HG02938 (cell line): ENCODE results near the gene SLC22A13.
"Not testable (repeated sequence)": the region's sequence is repeated elsewhere in the genome, so short reads cannot be mapped to it uniquely, and the experiment has no call there.

ENCODE experiments used
- ATAC-seq: cut with Tn5 transposase; IDR thresholded peaks from one replicate; pipeline ENCODE4 v1.9.1; 2021; ENCODE audit warnings: mild to moderate bottlenecking, moderate library complexity; ENCODE audit not compliant: unreplicated experiment

The SLC22A13 gene, protein sequence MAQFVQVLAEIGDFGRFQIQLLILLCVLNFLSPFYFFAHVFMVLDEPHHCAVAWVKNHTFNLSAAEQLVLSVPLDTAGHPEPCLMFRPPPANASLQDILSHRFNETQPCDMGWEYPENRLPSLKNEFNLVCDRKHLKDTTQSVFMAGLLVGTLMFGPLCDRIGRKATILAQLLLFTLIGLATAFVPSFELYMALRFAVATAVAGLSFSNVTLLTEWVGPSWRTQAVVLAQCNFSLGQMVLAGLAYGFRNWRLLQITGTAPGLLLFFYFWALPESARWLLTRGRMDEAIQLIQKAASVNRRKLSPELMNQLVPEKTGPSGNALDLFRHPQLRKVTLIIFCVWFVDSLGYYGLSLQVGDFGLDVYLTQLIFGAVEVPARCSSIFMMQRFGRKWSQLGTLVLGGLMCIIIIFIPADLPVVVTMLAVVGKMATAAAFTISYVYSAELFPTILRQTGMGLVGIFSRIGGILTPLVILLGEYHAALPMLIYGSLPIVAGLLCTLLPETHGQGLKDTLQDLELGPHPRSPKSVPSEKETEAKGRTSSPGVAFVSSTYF

DNA sequence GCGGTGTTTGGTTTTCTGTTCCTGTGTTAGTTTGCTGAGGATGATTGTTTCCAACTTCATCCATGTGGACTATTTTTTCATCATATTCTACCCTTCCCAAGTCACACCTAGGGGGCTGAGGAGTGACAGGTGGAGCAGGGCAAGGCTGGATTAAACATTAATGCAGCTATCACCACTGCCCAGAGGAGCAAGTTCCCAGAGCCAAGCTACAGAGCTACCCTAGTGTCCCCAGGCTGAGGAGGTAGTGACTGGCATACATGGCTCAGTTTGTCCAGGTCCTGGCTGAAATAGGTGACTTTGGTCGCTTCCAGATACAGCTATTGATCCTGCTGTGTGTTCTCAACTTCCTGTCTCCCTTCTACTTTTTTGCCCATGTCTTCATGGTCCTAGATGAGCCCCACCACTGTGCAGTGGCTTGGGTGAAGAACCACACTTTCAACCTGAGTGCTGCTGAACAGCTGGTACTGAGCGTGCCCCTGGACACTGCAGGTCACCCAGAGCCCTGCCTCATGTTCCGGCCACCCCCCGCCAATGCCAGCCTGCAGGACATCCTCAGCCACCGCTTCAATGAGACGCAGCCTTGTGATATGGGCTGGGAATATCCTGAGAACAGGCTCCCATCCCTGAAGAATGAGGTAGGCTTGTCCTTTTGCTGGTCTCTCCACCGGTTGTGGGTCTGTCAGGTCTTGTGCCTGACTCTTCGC lies at the start of gene SLC22A13:
Gene SLC22A13, plus strand, starts transcription at position 209 of the 704 bp plus-strand sequence. Its CDS starts 49 bp downstream, at position 258.
- ATAC-seq = no peak

DNA sequence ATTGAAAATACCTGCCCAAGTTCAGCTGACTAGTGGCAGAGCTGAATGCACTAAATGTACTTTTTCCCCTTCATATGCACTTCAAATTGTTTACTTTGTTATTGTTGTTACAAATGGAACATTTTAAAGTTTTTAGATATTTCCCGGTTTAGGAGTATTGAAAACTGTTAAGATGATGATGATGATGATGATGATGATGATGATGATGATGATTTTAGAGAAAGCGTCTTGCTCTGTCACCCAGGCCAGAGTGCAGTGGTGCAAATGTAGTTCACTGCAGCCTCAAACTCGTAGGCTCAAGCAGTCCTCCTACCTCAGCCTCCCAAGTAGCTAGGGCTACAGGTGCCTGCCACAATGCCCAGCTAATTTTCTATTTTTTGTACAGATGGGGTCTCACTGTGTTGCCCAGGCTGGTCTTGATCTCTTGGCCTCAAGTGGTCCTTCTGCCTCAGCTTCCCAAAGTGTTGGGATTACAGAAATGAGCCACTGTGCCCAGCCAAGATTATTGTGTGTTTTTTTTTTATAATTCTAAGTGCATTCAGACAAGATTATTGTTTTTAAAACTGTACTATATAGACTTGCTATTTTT lies 45.9 kb upstream of the SLC22A13 start:
- no peak for ATAC-seq

DNA sequence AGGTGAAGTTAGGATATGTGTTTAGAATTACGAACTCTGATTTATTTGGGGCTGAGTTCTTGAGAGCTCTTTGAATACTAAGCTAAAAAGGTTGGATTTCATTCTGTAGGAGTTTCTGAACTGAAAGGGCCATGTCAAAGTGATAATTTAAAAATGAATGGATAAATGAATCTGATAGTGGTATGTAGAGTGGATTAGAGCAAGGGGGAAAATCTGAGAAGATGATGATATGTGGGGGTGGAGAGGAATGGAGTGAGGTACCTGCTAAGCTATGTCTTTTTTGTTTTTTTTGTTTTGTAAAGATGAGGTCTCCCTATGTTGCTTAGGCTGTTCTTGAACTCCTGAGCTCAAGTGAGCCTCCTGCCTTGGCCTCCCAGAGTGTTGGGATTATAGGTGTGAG lies 44.6 kb upstream of the SLC22A13 start:
- no peak for ATAC-seq

DNA sequence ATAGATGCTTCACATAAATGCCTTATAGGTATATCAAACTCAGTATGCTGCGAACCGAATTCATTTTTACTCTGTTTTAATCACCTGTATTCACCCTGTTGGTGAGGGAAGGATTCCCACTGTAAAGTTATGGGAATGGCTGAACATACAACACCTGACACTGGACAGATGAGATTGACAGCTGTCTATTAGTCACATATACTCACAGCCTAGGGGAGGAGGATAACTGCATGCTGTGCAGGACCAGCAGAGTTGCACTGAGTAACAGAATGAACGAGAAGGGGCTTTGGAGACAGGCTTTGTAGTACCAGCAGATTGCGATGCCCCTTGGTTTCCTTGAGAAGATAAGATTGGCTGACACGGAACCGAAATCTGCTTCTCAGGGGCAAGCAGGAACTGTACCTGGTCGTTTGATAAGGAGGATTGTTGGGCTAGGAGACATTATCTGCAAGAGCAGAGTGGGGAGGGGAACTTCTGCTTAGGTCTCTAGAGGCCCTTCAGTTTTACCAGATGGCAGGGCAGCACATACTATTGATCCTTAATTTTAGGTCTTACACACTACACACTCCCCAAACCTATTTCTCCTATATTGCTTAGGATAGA lies 43.5 kb upstream of the SLC22A13 start:
- no peak for ATAC-seq

DNA sequence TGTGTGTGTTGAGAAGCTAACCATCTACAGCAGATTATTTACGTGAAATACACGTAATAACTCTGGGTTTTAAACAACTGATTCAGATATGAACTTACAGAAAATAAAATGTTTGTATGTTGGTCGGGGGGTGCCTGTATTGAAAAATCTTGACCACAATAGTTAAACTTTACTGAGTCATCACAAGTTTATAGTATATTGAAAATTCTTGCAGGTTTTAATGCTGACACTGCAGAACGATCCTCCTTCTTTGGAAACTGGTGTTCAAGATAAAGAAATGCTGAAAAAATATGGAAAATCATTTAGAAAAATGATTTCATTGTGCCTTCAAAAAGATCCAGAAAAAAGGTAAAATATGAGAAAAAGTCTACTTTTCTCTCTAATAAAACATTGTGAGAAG lies 41.3 kb upstream of the SLC22A13 start:
- ATAC-seq = no peak

DNA sequence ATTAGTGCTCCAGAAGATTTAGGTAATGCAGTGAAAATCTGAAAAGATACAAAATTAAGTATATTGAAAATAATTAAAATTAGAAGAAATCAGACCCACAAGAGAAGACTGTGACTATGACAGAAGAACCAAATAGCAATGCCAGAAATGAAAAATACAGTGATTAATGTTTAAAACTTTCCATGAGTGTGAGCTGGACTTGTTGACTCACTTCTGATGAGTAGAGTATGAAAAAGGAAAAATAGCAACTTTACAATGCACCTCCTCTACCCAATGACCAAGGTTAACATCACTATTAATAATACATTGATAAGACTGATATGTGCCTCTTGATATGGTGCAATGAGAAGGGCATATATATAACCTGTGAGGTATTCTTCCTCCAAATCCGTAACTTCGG lies 39.3 kb upstream of the SLC22A13 start:
- ATAC-seq = no peak

DNA sequence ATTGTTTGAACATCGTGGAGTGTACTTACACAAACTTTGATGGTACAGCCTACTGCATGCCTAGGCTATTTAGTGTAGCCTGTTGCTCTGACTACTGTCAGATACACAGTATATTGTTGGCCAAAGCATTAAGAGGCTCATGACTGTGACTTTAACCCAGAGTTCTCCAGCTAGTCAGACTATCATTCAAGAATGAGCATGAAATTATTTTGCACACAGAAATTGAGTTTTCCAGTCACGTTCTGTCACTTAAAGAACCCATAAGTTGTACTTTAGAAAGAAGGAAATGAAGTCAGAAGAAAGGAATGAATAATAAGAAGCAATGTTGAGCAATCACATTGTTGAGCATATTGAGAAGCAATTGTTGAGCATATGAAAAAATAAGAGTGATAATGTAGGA lies 37.6 kb upstream of the SLC22A13 start:
- no peak for ATAC-seq

DNA sequence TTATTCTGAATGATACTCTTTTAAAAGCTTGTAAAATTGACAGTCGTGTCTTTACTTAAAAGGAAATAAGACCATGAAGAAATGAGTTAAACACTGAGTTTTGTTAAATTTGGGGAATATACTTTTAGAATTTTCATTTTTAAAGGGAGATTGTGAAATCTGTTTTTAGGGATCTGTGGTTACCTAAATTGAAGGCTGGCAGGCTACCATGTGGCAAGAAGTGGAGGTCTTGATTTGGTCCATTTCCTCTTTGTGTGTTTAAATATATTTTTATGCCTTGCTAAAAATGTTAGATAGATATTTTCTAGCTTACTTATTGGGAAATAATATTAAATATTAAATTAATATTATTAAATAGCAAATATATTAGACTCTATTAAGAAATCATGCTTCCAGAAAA lies 36.6 kb upstream of the SLC22A13 start:
- no peak for ATAC-seq

DNA sequence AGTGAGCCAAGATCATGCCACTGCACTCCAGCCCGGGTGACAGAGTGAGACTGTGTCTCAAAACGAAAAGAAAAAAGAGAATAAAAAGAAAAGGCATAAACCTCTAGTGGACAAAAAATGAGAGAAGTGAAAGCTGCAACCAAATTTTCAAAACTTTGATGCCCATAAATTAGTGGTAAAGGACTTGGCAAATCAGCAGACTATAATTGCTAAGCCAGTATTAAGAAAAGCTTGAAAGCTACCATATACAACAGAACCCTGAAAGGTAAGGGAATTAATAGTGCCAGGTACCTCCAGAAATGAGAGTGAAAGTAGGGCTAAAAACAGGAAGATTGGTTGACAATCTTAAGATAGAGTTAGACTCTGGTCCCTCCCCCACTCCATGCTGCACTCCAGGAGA lies 32.9 kb upstream of the SLC22A13 start:
- ATAC-seq = no peak

DNA sequence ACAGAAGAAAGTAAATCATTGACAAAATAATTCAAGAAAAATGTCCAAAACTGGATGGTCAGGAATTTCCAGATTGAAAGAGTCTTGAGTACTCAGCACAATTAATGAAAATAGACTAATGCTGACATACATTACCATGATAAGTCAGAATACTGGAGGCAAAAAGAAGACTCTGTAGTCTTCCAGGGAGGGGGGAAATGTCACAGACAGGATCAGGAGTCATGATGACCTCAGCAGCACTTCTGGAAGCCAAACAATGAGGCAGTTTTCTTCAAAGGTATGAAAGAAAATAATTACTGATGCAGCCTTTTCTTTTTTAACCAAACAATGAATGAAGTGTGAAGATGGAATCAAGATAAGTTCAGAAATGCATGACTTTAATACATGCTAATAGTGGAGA lies 30.1 kb upstream of the SLC22A13 start:
- ATAC-seq = no peak

DNA sequence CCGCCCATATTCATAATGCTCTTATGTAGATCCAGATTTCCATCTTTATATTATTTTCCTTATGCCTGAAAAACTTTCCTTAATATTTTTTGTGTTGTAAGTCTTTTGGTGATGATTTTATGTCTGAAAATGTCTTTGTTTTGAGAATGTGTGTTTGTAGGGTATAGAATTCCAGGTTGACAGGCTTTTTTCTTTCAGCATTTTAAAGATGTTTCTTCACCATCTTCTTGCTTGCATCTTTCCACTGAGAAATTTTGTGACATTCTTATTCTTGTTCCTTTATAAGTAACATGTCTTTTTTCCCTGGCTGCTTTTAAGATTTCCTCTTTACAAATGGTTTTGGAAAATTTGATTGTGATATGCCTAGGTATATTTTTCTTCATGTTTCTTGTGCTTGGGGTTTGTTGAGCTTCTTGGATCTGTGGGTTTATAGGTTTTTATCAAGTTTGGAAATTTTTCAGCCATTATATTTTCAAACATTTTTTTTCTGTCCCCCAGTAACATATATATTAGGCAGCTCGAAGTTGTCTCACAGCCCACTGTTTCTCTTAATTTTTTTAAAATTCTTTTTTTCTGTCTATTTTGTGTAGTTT lies 27.1 kb upstream of the SLC22A13 start:
- no peak for ATAC-seq

DNA sequence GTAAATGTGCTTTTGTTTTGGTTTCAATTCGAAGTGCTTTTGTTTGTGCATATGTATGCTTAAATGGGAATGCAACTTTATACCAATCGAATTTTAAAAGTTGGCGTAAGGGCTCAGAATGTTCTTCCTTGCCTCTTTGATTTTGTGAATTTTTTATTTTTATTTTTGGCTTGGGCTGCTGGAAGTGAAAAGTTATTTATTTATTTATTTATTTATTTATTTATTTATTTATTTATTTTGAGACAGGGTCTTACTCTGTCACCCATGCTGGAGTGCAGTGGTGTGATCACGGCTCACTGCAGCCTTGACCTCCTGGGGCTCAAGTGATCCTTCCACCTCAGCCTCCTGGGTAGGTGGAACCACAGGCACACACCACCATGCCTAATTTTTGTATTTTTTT lies 22.8 kb upstream of the SLC22A13 start:
- not testable (repeated sequence) for ATAC-seq

DNA sequence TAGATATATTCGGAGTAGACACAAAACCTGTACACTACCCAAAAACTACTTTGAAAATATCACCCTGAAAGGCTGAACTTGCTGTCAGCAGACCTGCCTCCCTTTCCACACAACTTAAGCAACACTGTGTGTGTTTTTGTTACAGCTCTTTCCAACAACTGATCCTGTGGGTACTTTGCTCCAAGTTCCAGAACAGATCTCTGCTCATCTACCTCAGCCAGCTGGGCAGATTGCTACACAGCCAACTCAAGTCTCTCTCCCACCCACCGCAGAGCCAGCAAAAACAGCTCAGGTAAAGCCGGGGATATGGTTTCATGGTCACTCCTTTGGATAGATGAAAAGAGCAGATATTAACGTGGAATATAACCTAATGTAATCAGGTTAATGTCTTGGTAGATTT lies 19.7 kb upstream of the SLC22A13 start:
- ATAC-seq = no peak

DNA sequence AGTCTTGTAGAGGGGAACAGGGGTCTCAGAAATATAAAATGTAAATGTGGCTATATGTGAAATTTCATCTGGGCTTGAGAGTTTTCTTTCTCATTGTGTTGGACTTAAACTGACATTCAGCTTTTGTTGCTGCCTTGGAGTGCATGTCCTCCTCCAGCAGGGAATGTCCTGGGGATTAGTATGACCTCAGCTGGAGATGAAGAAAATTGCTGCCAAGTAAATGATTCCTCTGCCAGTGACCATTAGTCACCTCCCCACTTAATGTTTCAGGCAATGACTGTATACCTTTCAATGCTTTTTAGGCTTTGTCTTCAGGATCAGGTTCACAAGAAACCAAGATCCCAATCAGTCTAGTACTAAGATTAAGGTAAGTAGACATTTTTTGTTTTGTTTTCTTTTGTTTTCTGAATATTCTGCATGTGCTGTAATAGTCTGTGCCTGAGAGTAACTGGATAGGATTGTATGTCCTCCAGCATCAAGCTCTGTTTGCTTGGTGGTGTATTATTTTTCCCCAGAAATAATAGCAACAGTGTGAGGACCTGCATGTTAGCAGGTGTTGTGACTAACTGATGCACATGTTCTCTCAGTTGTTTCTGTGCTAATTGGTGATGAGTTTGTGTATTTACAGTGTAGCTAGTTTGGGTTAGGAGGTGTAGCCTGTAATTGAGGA lies 18.1 kb upstream of the SLC22A13 start:
- no peak for ATAC-seq

DNA sequence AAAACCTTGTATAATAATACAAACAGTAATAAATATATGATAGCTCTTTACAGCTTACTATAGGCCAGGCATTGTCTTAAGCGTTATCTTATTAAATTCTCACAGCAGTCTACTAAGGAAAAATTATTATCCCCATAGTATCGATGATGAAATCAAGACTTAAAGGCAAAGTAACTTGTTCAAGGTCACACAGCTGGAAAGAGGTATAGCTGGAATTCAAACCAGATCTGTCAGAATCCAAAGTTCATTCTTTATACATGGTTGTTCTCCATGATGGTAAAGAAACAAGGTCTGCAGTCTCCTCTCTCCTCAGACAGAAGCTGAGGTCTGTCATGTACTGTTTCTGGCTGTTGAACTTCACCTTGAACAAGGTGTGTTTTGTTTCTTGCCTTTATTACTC lies 15.4 kb upstream of the SLC22A13 start:
- no peak for ATAC-seq

DNA sequence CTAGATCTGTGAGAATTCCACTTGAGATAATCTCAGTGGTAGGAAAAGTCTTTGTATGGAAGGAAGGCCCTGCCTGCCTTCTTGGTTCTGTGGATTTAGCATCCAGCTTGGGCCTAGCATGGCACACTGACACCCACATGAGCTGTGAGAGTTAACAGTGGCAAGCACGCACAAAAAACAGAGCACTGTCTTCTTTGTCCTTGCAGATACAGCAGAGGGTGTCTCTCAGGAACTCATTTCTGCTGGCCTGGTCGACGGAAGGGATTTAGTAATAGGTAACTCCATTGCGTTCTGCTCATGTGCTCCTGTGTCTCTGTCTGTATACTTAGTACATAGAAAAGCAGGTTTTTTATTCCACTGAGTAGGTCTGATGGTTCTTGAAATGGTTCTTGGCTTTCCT lies 14.4 kb upstream of the SLC22A13 start:
- ATAC-seq = no peak

DNA sequence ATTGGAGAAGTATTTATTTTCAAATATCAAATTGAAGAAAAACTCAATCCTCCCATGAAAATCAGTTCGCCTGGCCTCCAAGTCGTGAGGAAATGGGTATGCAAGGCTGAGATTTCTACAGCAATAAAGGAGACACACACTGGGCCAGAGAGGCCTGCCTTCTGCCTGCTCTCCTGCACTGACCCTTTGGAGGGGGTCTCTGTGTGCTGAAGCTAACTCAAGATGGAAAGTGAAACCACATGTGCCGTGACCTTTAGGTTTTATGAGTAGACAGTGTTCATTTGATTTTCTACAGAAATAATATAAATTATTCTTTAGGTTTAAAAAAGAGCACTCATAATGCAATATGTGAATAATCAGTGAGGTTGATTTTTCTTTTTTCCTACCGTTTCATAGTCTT lies 11.9 kb upstream of the SLC22A13 start:
- ATAC-seq = no peak

DNA sequence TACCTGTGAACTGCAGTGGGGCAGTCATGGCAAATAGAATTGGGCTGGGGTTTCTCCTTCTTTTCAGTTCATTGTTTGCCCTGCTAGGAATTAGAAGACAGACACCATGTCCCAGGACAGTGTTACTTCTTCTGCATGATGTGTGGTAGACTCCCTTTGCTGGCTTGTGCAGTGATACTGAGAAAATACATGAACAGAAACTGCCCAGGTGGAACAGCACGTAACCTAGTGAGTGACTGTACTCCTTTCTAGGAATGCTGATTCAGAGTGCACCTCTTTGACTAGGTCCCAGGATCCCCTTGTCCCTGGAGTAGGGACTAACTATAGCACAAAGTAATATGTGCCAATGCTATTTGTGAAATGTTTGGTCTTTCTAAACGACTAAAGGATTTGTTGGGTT lies 10.7 kb upstream of the SLC22A13 start:
- no peak for ATAC-seq

DNA sequence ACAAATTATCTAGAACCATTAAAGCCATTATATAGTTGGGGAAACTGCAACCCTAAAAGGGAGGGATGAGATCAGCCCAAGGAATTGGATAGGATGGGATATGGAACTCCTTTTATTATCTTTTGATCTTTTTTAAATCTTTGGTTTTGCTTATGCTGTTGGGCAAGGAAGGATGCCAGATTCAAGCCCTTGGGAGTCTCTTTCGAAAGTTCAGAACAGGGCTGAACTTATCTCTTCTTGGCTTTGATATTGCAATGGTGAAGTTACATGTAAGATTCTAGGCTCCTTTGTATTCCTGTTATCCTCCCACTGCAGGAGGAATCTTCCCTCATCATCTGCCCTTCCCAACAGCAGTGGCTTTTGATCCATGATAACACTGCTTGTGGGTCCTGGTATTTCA lies 10.0 kb upstream of the SLC22A13 start:
- ATAC-seq = no peak

DNA sequence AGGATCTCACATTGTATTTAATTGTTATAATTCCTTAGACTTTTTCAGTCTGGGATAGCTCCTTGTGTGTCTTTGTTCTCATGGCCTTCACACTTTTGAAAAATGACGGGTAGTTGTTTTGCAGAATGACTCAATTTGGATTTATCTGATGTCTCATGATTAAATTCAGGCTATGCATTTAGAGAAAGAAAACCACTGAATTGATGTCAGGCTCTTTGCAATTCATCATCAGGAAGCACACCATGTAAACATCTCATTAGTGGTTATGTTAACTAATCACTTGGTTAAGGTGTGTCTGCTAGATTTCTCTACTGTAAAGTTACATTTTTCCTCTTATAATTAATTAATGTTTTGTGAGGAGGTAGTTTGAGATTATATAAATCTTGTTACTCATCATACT lies 8.0 kb upstream of the SLC22A13 start:
- ATAC-seq = no peak
